Smooth muscle cell (in vitro differentiated cells): ENCODE measurements around the gene CHN1. TPM values are rescaled to one million over a fixed set of nuclear protein-coding genes. Genes with fewer than 3 reads are reported as not detected.
A peak's percentile ranks its signal among the peaks of the same experiment; 100 is the strongest.

Experiments used
- DNase-seq: peaks from one replicate; lab custom pipeline; 2025; ENCODE audit not compliant: unreplicated experiment; lab: John Stamatoyannopoulos, UW
- H2AFZ ChIP-seq: fragments of 200-600 bp; sonication (generic); 2 replicates; pipeline ENCODE4 v1.6.0; 2016; ENCODE audit warnings: antibody characterized with exemption, low read depth, mild to moderate bottlenecking
- H3F3A ChIP-seq: fragments of 200-600 bp; sonication (generic); 2 replicates; pipeline ENCODE4 v1.6.0; 2017; ENCODE audit warnings: antibody characterized with exemption, low read depth
- H3K27ac ChIP-seq: fragments of 200-600 bp; sonication (generic); 2 replicates; pipeline ENCODE4 v1.5.1; 2016; ENCODE audit warnings: low read depth, mild to moderate bottlenecking
- H3K27me3 ChIP-seq: fragments of 200-600 bp; sonication (generic); 2 replicates; pipeline ENCODE4 v1.6.1; 2016; ENCODE audit warnings: low read depth, mild to moderate bottlenecking
- H3K36me3 ChIP-seq: fragments of 200-600 bp; sonication (generic); 2 replicates; pipeline ENCODE4 v1.5.1; 2016; ENCODE audit warnings: low read depth
- H3K4me1 ChIP-seq: fragments of 200-600 bp; sonication (generic); 2 replicates; pipeline ENCODE4 v1.5.1; 2016; ENCODE audit warnings: low read depth
- H3K4me2 ChIP-seq: fragments of 200-600 bp; sonication (generic); 2 replicates; pipeline ENCODE4 v1.6.0; 2016; ENCODE audit warnings: mild to moderate bottlenecking
- H3K4me3 ChIP-seq: fragments of 200-600 bp; sonication (generic); 2 replicates; pipeline ENCODE4 v1.5.1; 2016; ENCODE audit warnings: mild to moderate bottlenecking
- H3K79me2 ChIP-seq: fragments of 200-600 bp; sonication (generic); 2 replicates; pipeline ENCODE4 v1.6.0; 2016; ENCODE audit warnings: low read depth, mild to moderate bottlenecking
- H3K9ac ChIP-seq: fragments of 200-600 bp; sonication (generic); 2 replicates; pipeline ENCODE4 v1.6.0; 2016; ENCODE audit warnings: low read depth
- H3K9me3 ChIP-seq: fragments of 200-600 bp; sonication (generic); replicated peaks from 2 replicates; pipeline ENCODE4 v1.5.1; 2016; ENCODE audit warnings: low read depth
- H4K20me1 ChIP-seq: fragments of 200-600 bp; sonication (generic); 2 replicates; pipeline ENCODE4 v1.6.0; 2016; ENCODE audit warnings: low read depth
- WGBS: methylation state at CpG from one replicate; pipeline ENCODE4 v1.1.7; 2016; ENCODE audit warnings: low lambda C conversion rate; 5-methylcytosine and 5-hydroxymethylcytosine counted together
- polyA plus RNA-seq: library from polyadenylated mRNA; unstranded; fragments of >200 nt; fragmentation: Nextera tagmentation; extraction: Ambion mirVana; gene quantifications from 2 replicates; pipeline ENCODE4 v1.2.1, GENCODE V29; 2016
- total RNA-seq: library from RNA; depleted of rRNA; stranded (reverse); fragments of >200 nt; gene quantifications from 2 replicates; pipeline ENCODE4 v1.2.3, GENCODE V29; 2014
- TF ChIP-seq, protein P1 (sequence below): fragments of 200-600 bp; sonication (generic); IDR thresholded peaks from 2 replicates; pipeline ENCODE4 v1.5.1; 2017; ENCODE audit warnings: borderline replicate concordance, mild to moderate bottlenecking, antibody characterized with exemption; ENCODE audit not compliant: insufficient read depth, poor library complexity, severe bottlenecking

Gene CHN1
- total and polyA plus RNA-seq, 2 experiments from 2014 or later, result 33.5 to 44.8 TPM

GRCh38 chr2:174778085-174778981 is 226.8 kb downstream of the CHN1 start:
- TF ChIP-seq, protein P1, sequence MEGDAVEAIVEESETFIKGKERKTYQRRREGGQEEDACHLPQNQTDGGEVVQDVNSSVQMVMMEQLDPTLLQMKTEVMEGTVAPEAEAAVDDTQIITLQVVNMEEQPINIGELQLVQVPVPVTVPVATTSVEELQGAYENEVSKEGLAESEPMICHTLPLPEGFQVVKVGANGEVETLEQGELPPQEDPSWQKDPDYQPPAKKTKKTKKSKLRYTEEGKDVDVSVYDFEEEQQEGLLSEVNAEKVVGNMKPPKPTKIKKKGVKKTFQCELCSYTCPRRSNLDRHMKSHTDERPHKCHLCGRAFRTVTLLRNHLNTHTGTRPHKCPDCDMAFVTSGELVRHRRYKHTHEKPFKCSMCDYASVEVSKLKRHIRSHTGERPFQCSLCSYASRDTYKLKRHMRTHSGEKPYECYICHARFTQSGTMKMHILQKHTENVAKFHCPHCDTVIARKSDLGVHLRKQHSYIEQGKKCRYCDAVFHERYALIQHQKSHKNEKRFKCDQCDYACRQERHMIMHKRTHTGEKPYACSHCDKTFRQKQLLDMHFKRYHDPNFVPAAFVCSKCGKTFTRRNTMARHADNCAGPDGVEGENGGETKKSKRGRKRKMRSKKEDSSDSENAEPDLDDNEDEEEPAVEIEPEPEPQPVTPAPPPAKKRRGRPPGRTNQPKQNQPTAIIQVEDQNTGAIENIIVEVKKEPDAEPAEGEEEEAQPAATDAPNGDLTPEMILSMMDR, result no peak
- peak overlapping the region; percentile 81 for H3K9ac ChIP-seq
- no peak for DNase-seq

DNA sequence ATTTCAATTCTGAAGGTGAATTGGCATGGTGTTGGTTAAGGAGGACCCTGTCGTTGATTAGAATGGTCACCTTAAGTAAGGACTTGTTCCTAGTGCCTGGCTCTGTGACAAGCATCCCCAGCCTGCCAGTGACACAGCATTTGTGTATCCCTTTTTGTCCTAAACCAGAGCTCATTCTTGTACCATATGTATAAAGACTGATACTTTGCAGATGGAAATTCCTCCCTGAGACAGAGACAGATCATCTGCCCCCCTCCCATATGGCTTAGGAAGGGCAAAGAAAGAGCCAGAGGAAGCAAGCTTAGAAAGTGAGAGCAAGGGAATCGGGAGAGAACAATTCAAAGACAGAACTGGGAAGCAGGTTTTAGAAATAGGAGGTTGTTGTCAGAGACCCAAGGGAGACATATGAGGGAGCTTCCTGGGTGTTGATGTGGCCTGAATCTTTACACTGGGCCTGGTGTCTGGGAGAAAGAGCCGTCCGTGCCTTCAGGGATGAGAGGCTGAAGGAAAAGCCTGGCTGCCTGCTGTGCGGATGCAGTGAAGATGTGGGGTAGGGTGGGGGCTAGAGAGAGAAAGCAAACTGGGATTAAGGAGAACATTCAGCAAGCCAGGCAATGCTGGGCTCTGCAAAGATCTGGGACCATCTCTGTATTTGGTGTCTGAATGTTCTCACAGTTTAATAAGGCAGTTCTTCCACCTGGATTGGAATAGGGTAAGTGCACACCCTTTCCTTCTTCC is 227.7 kb downstream of the CHN1 start:
- TF ChIP-seq, protein P1, result no peak

More at GRCh38 chr2:174778085-174778981, 226.8 kb downstream of the CHN1 start:
- Histone ChIP-seq H3F3A (no peaks in the 10 kb centered on the region), H3K9me3 (no peaks in the 10 kb centered on the region), H3K4me2 (peak overlapping the region; percentile 39), H4K20me1 (no peaks in the 10 kb centered on the region), H3K4me1 (peaks cover 37% of the 10 kb centered on the region), H3K79me2 (no peaks in the 10 kb centered on the region), H3K27me3 (no peaks in the 10 kb centered on the region), H2AFZ (no peak overlapping the region), H3K4me3 (no peak overlapping the region), H3K36me3 (no peaks in the 10 kb centered on the region), H3K27ac (peak overlapping the region; percentile 96)
- WGBS, result 31% methylated on average over 13 of the region's 13 CpGs

GRCh38 chr2:174776675-174777074 is 228.5 kb downstream of the CHN1 start:
- H3K27me3 ChIP-seq, result no peaks in the 10 kb centered on the region
- no peak overlapping the region for H2AFZ ChIP-seq
- peak overlapping the region; percentile 96 for H3K27ac ChIP-seq
- no peak overlapping the region for H3K4me2 ChIP-seq
- peaks cover 45% of the 10 kb centered on the region for H3K4me1 ChIP-seq
- WGBS, result 64% methylated on average over 3 of the region's 3 CpGs
- H4K20me1 ChIP-seq, result no peaks in the 10 kb centered on the region
- no peaks in the 10 kb centered on the region for H3F3A ChIP-seq
- H3K79me2 ChIP-seq, result no peaks in the 10 kb centered on the region
- H3K9ac ChIP-seq, result no peak overlapping the region
- H3K4me3 ChIP-seq, result no peak overlapping the region
- TF ChIP-seq, protein P1, result no peak
- H3K36me3 ChIP-seq, result no peaks in the 10 kb centered on the region
- no peaks in the 10 kb centered on the region for H3K9me3 ChIP-seq
- DNase-seq, result no peak

More for the DNA sequence above, 227.7 kb downstream of the CHN1 start:
- Histone ChIP-seq H3F3A (no peaks in the 10 kb centered on the region), H3K79me2 (no peaks in the 10 kb centered on the region), H3K27me3 (no peaks in the 10 kb centered on the region), H3K9me3 (no peaks in the 10 kb centered on the region), H3K9ac (peak overlapping the region; percentile 68), H3K4me2 (peak overlapping the region; percentile 39), H4K20me1 (no peaks in the 10 kb centered on the region), H3K27ac (peak overlapping the region; percentile 96), H3K36me3 (no peaks in the 10 kb centered on the region), H3K4me1 (peaks cover 40% of the 10 kb centered on the region), H3K4me3 (no peak overlapping the region), H2AFZ (peak overlapping the region; percentile 58)
- 35% methylated on average over 5 of the region's 5 CpGs for WGBS
- DNase-seq, result no peak
